Ramos (cell line): ENCODE data around the gene LIFR.

Experiments used
- in situ Hi-C: fragments of 300-500 bp; cut with MboI; formaldehyde crosslinking; loops from one replicate; pipeline ENCODE4 v1.14.3; 2022; ENCODE audit warnings: low sequenced_read_pairs; ENCODE audit not compliant: unreplicated experiment

The LIFR gene

DNA sequence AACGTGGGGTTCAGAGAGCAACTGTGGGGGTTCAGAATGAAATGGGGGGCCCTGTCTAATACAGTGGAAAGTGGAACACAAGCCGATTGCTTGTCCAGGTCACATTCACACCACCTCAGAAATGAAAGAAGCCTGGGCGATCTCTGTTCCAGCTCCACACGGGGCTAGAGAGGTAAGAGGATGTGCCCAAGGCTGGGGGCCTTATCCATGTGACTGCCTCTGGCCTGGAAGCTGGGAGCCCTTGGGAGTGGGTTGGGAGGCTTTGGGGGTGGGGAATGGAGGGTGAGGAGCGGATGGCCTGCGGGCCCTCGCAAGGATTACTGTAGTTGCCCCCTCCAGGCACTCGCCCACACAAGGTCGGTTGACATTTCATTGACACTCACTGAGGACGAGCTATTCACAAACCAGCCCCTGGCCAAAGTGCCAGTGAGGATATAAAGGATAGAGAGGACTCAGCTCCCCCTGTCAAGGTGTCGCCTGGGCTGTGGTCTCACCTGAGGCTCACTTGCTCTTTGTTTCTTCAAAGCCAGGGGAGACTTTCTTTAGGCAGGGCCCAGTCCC lies 86.7 kb downstream of the LIFR start:
- in situ Hi-C loops: no loop called here

DNA sequence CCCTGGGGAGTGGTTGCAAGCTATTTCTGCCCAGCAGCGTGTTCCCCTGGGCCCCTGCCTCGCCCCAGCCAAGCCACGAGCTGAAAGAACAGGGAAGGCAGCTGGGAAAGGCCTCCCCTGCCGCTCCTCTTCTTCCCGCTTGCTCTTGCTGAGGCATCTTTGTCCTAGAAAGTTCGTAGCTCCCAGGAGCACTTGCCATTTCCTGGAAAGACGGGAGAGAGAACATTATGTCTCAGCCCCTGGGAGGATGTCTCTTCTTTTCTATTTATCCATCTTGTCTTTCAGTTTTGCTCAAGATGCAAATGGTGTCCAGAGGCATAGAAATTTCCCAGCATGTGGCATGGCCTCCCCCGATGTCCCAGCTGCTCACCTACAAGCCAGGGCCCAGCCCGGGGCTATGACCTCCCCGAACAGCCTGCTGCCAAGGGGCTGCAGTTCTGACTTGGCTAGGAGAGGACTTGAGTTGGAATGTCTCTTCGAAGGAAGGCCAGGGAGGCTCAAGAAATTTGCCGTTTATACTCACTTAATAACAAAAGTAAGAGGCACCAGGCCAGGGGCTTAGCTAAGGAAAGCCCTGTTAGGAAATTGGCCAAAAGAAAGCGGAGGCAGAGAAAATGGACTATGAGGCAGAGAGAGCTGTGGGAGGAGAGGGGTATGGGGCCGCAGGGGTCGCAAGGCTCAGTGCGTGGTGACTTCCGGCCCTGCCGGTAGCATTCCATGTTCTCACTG lies 87.3 kb downstream of the LIFR start:
- in situ Hi-C loops: no loop called here

GRCh38 chr5:38468202-38468673 lies 88.2 kb downstream of the LIFR start:
- in situ Hi-C loops: no loop called here

DNA sequence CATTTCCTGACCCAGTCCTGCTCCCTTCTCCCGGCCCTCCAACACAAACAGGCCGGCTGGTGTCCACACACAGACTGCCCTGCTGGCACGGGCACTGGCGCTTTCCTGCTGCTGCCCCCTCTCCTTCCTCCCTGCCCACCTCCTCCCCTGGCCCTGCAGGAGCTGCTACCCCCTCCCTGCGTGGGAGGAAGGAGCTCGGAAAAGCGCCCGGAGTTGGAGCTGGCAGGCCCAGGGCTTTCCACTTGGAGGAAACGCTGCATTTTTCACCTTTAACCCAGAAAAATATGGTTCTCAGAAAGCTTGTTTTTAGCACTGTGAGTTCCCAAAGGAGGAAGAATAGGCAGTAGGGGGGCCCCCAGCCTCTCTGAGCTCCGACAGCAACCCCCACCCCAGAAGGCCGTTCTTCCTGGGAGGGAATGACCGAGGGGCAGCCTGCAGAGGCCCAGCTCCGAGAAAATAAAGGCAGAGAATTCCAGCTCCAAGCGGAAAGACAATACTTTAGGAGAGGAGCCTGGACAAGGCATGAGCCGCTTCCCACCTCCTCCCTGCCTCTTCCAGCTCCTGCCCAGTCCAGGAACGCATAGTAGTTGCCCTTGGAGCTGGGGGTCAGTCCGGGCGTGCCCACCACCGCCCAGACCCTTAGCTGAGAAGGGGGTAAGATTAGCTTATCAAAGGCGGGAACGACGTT lies 88.9 kb downstream of the LIFR start:
- in situ Hi-C loops: no loop called here

GRCh38 chr5:38466424-38467189 lies 89.8 kb downstream of the LIFR start:
- in situ Hi-C loops: no loop called here

DNA sequence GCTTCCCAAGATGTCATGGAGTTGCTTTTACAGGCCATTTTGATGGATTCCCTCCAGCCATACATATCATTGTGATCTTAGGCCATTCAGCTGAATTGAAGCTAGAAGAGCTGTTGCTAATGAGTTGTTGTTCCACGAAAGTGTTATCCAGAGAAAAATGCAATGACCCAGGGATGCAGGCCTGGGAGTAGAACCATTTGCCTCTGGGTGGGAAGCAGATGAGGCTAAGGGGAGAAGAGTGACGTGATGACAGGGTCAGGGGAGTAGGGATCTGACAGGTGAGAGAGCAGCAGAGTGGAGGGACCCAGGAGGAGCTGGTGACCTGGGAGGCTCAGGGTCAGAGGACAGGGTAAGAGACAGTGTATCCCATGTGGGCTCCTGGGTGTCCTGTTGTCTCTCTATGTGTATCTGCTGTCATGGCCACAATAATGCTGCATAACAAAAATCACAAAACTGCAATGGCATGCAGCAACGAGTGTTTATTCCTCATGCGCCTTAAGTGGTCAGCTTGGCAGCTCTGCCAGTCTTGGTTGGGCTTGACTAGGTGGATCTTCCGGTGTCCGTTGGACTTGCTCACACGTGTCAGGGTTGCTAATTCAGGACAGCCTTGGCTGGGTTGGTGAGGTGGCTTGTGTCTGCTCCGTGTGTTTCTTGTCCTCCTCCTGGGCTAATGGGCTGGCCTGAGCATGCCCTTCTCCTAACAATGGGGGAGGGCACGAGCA lies 90.6 kb downstream of the LIFR start:
- in situ Hi-C loops: no loop called here

DNA sequence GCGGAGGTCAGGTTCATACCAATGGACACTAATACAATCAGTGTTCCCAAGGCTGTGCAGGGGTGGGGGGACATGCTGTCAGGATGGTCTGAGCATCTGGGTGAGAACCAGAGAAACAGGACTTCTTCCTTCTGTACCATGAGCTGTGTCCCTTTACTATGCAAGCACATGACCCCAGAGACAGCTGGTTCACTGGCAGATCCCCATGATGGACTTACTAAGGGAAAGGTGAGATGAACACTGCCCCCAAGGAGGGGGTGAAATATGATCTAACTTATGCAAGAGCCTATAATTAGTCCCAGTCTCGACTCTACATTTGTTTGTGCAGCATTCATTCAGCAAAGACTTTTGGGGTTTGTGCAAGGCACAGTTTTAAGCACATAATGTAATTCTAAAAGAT lies 91.4 kb downstream of the LIFR start:
- in situ Hi-C loops: no loop called here

- in situ Hi-C loops: no loop called here
Measured at GRCh38 chr5:38463634-38464521, 92.6 kb downstream of the LIFR start.

GRCh38 chr5:38462976-38463633 lies 93.3 kb downstream of the LIFR start:
- in situ Hi-C loops: no loop called here

DNA sequence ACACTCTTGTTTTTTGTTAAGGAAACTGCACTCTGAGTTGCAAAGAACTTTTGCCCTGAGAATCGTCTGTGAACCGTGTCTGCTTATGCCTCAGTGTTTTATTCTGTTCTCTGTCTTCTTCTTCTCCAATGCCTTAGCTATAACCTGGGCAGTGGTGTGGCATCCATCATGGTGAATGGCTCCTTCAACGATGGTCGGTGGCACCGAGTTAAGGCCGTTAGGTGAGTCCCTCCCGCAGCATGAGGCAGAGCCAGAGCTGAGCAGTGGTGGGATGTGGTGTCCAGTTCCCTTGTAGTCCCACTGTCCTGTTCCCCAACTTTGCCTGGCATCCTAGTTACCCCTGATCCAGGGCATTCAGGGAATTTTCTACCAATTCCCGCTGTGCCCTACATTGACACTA lies 98.3 kb downstream of the LIFR start:
- in situ Hi-C loops: no loop called here

DNA sequence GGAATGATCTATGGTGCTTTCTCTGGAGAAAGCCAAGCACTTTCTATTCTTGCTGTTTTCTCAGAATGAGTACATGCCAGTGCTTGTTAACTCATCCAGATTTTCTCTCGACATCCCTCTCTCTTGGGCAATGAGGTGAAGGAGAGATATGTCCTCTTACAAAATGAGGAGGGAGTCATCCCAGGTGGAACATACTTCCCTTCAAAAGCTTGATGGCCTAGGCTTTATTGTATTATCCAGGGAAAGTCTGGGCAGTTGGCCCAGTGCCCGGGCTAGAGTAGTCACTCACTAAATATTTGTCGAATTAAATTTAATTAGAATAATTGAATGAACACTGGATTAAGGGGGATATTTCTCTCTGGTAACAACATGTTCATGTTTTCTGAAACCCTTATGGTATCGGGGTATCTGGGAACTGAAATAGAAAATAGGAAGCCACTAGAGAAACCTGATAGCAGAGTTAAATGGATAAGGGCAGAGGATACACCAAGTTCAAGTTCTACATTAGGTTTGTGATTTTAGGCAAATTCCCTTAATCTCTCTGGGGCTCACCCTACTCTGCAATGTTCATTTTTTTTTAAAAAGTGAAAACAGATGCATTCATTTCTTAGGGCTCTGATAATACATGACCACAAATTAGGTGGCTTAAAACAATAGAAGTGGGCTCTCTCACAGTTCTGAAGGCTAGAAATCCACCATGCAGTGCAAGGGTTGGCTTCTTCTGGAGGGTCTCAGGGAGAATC lies 99.6 kb downstream of the LIFR start:
- in situ Hi-C loops: no loop called here

GRCh38 chr5:38455796-38456330 lies 100.6 kb downstream of the LIFR start:
- in situ Hi-C loops: no loop called here

GRCh38 chr5:38453921-38454320 lies 102.5 kb downstream of the LIFR start:
- in situ Hi-C loops: no loop called here

DNA sequence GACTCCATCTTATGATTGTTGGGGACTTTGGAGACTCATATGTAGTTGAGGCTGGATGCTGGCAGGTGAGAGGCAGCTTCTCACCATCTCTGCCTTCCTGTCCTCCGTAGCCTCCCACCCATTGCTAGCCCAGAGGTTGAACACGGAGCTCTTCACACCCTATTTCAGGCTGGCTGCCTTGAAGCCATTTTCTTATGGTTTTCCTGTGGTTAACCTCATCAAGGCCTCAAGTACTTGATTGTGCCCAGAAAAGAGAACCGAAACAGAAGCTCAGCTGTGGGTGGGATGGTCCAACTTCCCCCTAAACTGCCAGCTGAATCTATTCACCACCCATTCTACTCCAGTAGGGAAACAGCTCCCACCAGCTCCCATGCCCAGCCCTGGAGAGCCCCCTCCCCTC lies 102.9 kb downstream of the LIFR start:
- in situ Hi-C loops: no loop called here

GRCh38 chr5:38452201-38452600 lies 104.2 kb downstream of the LIFR start:
- in situ Hi-C loops: no loop called here

GRCh38 chr5:38451074-38451725 lies 105.2 kb downstream of the LIFR start:
- in situ Hi-C loops: no loop called here

GRCh38 chr5:38450627-38451026 lies 105.8 kb downstream of the LIFR start:
- in situ Hi-C loops: no loop called here
